Activated T-cell treated with anti-CD3 and anti-CD28 coated beads, Interleukin-2, amount 50 U/mL, for 24 hours (primary cell): ENCODE data around the gene ZCCHC24.

Experiments
- DNase-seq: peaks from one replicate; pipeline ENCODE4 v3.0.0-alpha.2; 2020
- H3K27ac Mint-ChIP-seq: 2 replicates; pipeline ENCODE4 v1.8.0; 2020; ENCODE audit warnings: mild to moderate bottlenecking, mixed read lengths
- H3K27me3 Mint-ChIP-seq: 2 replicates; pipeline ENCODE4 v1.8.0; 2020; ENCODE audit warnings: mixed read lengths
- H3K36me3 Mint-ChIP-seq: 2 replicates; pipeline ENCODE4 v1.8.0; 2020; ENCODE audit warnings: low read depth, mixed read lengths
- H3K4me1 Mint-ChIP-seq: 2 replicates; pipeline ENCODE4 v1.8.0; 2020; ENCODE audit warnings: low read depth, mixed read lengths
- H3K4me3 Mint-ChIP-seq: 2 replicates; pipeline ENCODE4 v1.8.0; 2020; ENCODE audit warnings: mild to moderate bottlenecking, moderate library complexity, mixed read lengths
- H3K9me3 Mint-ChIP-seq: 2 replicates; pipeline ENCODE4 v1.8.0; 2020; ENCODE audit warnings: mixed read lengths

The ZCCHC24 gene

GRCh38 chr10:79399223-79399831 is 46.1 kb downstream of the ZCCHC24 start:
- H3K27ac Mint-ChIP-seq = no peak overlapping the region

GRCh38 chr10:79398642-79399041 is 46.8 kb downstream of the ZCCHC24 start:
- Mint-ChIP-seq H3K27me3 (no peaks in the 10 kb centered on the region), H3K9me3 (no peaks in the 10 kb centered on the region), H3K27ac (no peak overlapping the region), H3K4me1 (no peaks in the 10 kb centered on the region), H3K4me3 (no peak overlapping the region), H3K36me3 (no peaks in the 10 kb centered on the region)
- DNase-seq = no peak

More at GRCh38 chr10:79399223-79399831, 46.1 kb downstream of the ZCCHC24 start:
- Mint-ChIP-seq H3K9me3 (no peaks in the 10 kb centered on the region), H3K4me3 (no peak overlapping the region), H3K27me3 (no peaks in the 10 kb centered on the region), H3K36me3 (no peaks in the 10 kb centered on the region), H3K4me1 (no peaks in the 10 kb centered on the region)
- no peak for DNase-seq

DNA sequence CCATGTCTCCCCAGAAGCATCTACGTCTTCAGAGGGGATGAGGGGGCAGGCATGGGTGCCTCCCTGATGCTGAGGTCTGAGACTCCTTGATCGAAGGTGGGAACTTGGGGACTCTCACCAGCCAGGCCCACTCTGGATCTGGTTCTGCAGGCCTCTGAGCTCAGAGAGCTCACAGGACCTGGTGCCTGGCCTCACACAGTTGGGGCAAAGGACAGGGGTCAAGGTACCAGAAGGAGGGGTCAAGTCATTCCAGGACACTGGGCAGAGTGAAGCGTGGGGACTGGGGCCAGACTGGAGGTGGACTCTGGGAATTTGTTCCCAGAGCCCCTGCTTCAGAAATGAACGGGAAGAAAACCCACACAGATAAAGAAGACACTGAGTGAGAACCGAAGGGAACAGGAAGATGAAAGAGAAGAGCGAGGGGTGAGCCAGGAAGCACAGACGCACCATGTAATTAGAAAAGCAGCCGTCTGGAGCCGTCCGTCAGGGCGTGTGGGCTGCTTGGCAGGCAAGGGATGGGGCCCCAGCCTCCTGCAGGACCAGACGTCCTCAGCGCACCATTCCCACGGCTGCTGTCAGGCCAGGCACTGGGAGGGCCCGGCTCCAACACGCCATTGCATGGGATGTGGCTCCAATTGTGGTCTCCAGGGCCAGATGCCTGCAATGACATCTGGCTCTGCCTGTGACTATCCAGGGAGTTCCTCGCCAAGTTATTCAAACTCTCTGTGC is 47.7 kb downstream of the ZCCHC24 start:
- no peak overlapping the region for H3K27ac Mint-ChIP-seq
- no peak for DNase-seq
- no peak overlapping the region for H3K4me3 Mint-ChIP-seq
- no peaks in the 10 kb centered on the region for H3K36me3 Mint-ChIP-seq
- no peaks in the 10 kb centered on the region for H3K27me3 Mint-ChIP-seq
- H3K4me1 Mint-ChIP-seq = no peaks in the 10 kb centered on the region
- H3K9me3 Mint-ChIP-seq = no peaks in the 10 kb centered on the region

DNA sequence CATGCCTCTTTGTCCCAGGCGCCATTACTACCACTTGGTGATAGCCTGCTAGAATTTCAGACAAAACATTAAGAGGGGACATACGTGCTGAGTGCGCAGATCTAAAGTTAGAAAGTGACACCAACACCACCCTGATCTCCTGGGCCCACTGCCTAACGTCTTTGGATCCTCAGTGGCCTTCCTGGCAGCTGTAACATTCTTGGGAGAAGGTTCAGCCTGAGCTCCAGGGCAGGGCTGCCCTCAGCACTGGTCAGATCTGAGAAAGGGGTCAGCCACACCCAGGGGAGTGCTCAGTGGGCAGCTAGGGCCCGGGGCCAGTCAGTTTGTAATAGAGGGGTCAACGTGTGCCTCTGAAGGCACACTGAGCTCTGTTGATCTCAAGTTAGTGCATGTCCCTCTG is 48.4 kb downstream of the ZCCHC24 start:
- Mint-ChIP-seq H3K36me3 (no peaks in the 10 kb centered on the region), H3K9me3 (no peaks in the 10 kb centered on the region), H3K4me3 (no peak overlapping the region), H3K27me3 (no peaks in the 10 kb centered on the region), H3K4me1 (no peaks in the 10 kb centered on the region), H3K27ac (no peak overlapping the region)
- no peak for DNase-seq

- H3K27me3 Mint-ChIP-seq = no peaks in the 10 kb centered on the region
- no peak for DNase-seq
- no peaks in the 10 kb centered on the region for H3K9me3 Mint-ChIP-seq
- H3K27ac Mint-ChIP-seq = no peak overlapping the region
- no peak overlapping the region for H3K4me3 Mint-ChIP-seq
- H3K36me3 Mint-ChIP-seq = no peaks in the 10 kb centered on the region
- no peaks in the 10 kb centered on the region for H3K4me1 Mint-ChIP-seq
Measured at GRCh38 chr10:79396520-79396919, 48.9 kb downstream of the ZCCHC24 start.

- H3K4me3 Mint-ChIP-seq = no peak overlapping the region
- H3K9me3 Mint-ChIP-seq = no peaks in the 10 kb centered on the region
- H3K4me1 Mint-ChIP-seq = no peaks in the 10 kb centered on the region
- H3K27me3 Mint-ChIP-seq = no peaks in the 10 kb centered on the region
- no peaks in the 10 kb centered on the region for H3K36me3 Mint-ChIP-seq
- no peak for DNase-seq
- no peak overlapping the region for H3K27ac Mint-ChIP-seq
Measured at GRCh38 chr10:79394664-79395063, 50.8 kb downstream of the ZCCHC24 start.

DNA sequence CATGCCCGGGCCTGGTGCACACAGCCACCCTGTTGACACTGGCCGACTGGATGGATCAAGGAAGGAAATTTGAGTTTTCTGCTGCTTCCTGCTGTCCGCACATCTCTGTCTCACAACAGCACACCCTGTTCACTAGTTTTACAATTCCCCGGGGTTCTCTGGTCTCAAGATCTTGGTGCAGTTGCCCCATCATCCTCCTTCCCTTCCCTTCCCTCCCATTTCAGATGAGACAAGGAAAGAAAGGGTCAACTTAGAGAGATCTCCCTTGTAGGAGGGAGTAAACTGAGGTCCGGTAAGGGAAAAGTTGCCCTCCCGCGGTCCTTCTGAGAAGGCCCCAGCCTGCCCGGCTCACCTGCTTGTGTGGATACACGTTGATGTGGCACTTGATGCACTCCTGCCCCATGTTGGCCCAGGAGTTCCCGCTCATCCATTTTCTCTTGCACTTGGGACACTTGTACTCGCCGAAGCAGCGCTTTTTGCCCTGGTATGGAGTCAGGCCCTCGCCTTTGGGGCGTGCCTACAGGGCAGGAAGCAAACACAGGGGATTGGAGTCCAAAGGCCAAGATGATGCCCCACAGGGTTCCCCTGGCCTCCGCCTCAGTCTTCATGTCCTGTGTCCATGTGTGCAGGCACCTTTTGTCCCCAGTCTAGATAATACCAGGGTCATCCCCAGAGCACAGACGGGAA is 51.4 kb downstream of the ZCCHC24 start:
- H3K27me3 Mint-ChIP-seq = no peaks in the 10 kb centered on the region
- H3K4me1 Mint-ChIP-seq = no peaks in the 10 kb centered on the region
- no peaks in the 10 kb centered on the region for H3K9me3 Mint-ChIP-seq
- no peak overlapping the region for H3K4me3 Mint-ChIP-seq
- no peaks in the 10 kb centered on the region for H3K36me3 Mint-ChIP-seq
- H3K27ac Mint-ChIP-seq = no peak overlapping the region
- no peak for DNase-seq

DNA sequence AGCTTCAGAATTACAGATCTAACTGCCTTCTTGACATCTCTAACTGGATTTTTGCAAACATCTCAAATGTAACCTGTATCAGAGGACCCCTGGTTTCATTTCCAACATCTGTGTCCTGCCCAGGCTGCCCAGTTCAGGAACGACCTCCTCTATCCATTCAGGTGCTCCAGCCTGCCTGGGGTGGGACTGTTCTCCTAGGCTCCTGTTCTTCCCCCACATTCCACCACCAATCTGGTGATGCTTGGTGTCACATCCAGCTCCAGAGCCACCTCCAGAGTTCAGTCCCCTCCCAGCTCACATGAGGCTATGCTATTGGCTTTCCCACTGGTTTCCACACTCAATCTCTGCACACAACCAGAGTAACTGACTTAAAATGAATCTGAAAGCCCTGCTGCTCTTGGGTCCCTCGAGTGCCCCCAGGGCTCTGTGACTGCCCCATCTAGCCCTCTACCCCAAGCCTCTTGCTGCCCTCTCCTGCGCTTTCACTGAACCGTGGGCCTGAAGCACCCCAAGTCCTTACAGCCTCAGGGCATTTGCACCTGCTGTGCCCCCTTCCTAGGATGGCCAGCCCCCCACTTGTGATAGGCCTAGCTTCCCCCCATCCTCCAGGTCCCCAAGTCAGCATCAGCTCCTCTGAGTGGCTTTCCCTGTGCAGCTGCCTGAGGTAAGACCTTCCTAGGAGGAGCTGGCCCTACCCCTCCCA is 52.1 kb downstream of the ZCCHC24 start:
- Mint-ChIP-seq H3K4me3 (no peak overlapping the region), H3K9me3 (no peaks in the 10 kb centered on the region), H3K27me3 (no peaks in the 10 kb centered on the region), H3K36me3 (no peaks in the 10 kb centered on the region), H3K27ac (no peak overlapping the region), H3K4me1 (no peaks in the 10 kb centered on the region)
- DNase-seq = no peak

- H3K36me3 Mint-ChIP-seq = no peaks in the 10 kb centered on the region
- H3K27ac Mint-ChIP-seq = no peak overlapping the region
Measured at GRCh38 chr10:79392506-79393176, 52.8 kb downstream of the ZCCHC24 start.

GRCh38 chr10:79392020-79392398 is 53.4 kb downstream of the ZCCHC24 start:
- DNase-seq = no peak
- Mint-ChIP-seq H3K27me3 (no peaks in the 10 kb centered on the region), H3K4me1 (no peaks in the 10 kb centered on the region), H3K9me3 (no peaks in the 10 kb centered on the region), H3K4me3 (no peak overlapping the region), H3K27ac (no peak overlapping the region), H3K36me3 (no peaks in the 10 kb centered on the region)

More at GRCh38 chr10:79392506-79393176, 52.8 kb downstream of the ZCCHC24 start:
- no peak overlapping the region for H3K4me3 Mint-ChIP-seq
- no peaks in the 10 kb centered on the region for H3K4me1 Mint-ChIP-seq
- no peaks in the 10 kb centered on the region for H3K9me3 Mint-ChIP-seq
- no peak for DNase-seq
- no peaks in the 10 kb centered on the region for H3K27me3 Mint-ChIP-seq

- H3K9me3 Mint-ChIP-seq = no peaks in the 10 kb centered on the region
- no peak overlapping the region for H3K27ac Mint-ChIP-seq
- no peaks in the 10 kb centered on the region for H3K27me3 Mint-ChIP-seq
- H3K4me3 Mint-ChIP-seq = no peak overlapping the region
- no peaks in the 10 kb centered on the region for H3K36me3 Mint-ChIP-seq
- no peaks in the 10 kb centered on the region for H3K4me1 Mint-ChIP-seq
- no peak for DNase-seq
Measured at GRCh38 chr10:79391231-79392019, 54.0 kb downstream of the ZCCHC24 start.

DNA sequence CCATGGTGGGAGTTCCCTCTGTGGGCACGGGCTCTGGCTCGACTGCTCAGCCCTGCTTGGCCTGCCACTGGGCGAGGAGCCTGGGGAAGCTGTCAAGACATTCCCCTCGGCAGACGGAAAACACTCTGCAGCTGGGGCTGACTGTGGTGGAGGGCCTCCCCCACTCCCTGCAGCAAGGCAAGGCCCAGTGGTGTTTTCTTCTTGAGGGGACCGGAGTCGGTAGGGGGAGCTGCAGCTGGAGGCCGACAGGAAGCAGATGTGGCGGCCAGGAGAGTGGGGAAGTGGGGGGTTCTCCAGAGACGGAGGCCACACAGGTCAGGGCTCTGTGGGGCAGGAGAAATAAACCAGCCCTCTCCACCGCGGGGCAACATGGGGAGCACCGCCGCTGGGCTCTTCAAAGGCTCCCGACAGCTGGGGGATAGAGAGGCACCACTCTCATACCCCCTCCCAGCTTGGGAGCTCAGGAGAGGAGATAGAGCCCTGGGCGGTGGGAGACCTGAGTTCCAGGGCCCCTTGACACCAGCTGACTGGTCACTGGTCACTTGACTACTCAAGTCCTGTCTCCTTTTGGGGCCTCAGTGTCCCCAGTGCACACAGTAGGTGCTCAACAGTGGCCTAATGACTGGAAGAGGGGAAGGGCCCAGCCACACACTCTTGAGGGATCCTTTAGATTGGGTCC is 54.7 kb downstream of the ZCCHC24 start:
- Mint-ChIP-seq H3K9me3 (no peaks in the 10 kb centered on the region), H3K27me3 (no peaks in the 10 kb centered on the region), H3K4me3 (no peak overlapping the region), H3K36me3 (no peaks in the 10 kb centered on the region), H3K4me1 (no peaks in the 10 kb centered on the region), H3K27ac (no peak overlapping the region)
- peak; percentile 24 for DNase-seq

DNA sequence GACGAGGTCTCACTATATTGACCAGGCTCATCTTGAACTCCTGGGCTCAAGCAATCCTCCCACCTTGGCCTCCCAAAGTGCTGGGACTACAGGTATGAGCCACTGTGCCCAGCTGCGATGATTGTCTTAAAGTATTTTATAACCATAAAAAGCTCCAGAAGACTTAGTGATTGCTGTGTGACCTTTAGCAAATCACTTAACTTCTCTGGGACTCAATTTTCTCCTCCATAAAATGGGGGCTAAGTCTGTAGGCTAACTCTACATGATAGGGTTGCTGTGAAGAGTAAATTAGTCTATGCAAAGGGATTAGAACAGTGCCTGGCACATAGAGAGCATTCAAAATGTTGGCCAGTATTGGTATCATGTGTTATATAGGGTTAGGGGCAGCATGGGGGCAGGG is 55.4 kb downstream of the ZCCHC24 start:
- H3K27ac Mint-ChIP-seq = no peak overlapping the region
- H3K4me3 Mint-ChIP-seq = no peak overlapping the region
- H3K27me3 Mint-ChIP-seq = no peaks in the 10 kb centered on the region
- no peaks in the 10 kb centered on the region for H3K36me3 Mint-ChIP-seq
- no peaks in the 10 kb centered on the region for H3K4me1 Mint-ChIP-seq
- H3K9me3 Mint-ChIP-seq = no peaks in the 10 kb centered on the region
- no peak for DNase-seq
